Fibroblast of mammary gland (primary cell): ENCODE data around the gene TSPAN8.

Experiments used
- DNase-seq: peaks from one replicate; pipeline ENCODE4 v3.0.0-alpha.2; 2010; ENCODE audit warnings: low read depth
- H3K4me3 ChIP-seq: 2 replicates; pipeline ENCODE4 v1.5.1; 2011; ENCODE audit warnings: low read depth, mild to moderate bottlenecking, low read length, moderate library complexity; ENCODE audit not compliant: control insufficient read depth
- TF ChIP-seq, protein P1 (sequence below): conservative IDR thresholded peaks from 2 replicates; pipeline ENCODE4 v1.5.1; 2011; ENCODE audit warnings: low read depth, low read length, inconsistent platforms; ENCODE audit not compliant: control insufficient read depth, insufficient read depth

Gene TSPAN8

GRCh38 chr12:71142956-71143355 lies 14.8 kb downstream of the TSPAN8 start:
- H3K4me3 ChIP-seq = no peak overlapping the region
- TF ChIP-seq, protein P1, sequence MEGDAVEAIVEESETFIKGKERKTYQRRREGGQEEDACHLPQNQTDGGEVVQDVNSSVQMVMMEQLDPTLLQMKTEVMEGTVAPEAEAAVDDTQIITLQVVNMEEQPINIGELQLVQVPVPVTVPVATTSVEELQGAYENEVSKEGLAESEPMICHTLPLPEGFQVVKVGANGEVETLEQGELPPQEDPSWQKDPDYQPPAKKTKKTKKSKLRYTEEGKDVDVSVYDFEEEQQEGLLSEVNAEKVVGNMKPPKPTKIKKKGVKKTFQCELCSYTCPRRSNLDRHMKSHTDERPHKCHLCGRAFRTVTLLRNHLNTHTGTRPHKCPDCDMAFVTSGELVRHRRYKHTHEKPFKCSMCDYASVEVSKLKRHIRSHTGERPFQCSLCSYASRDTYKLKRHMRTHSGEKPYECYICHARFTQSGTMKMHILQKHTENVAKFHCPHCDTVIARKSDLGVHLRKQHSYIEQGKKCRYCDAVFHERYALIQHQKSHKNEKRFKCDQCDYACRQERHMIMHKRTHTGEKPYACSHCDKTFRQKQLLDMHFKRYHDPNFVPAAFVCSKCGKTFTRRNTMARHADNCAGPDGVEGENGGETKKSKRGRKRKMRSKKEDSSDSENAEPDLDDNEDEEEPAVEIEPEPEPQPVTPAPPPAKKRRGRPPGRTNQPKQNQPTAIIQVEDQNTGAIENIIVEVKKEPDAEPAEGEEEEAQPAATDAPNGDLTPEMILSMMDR = no peak
- DNase-seq = no peak

GRCh38 chr12:71142016-71142415 lies 15.8 kb downstream of the TSPAN8 start:
- TF ChIP-seq, protein P1 = no peak
- DNase-seq = peak; percentile 12

GRCh38 chr12:71141378-71141926 lies 16.3 kb downstream of the TSPAN8 start:
- TF ChIP-seq, protein P1 = no peak
- H3K4me3 ChIP-seq = no peak overlapping the region
- no peak for DNase-seq

More at GRCh38 chr12:71142016-71142415, 15.8 kb downstream of the TSPAN8 start:
- no peak overlapping the region for H3K4me3 ChIP-seq

DNA sequence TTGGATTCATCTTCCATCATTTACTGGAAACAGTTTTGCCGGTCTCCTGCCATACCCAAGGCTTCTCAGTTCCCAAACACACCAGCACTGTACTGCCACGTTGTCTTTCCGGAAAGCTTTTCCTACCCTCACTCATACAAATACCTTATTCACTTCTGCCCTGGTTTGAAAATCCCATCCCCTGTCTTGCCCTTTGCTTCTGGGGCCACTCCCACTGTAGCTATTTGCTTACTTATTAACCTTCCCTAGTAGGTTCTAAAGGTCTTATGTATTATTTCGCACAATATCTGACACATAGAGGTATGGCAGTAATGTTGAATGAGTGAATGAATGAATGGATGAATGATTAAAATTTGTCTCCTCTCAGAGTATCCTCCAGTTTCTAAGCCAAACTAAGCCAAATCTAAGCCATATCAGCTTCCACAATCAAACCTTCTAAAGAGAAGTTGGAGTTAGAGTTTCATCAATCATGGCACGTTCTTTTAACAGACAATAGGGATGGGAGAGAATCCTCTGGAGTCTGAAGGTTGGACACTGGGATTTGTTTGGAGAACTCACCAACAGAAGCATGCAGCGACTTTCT lies 18.6 kb downstream of the TSPAN8 start:
- no peak overlapping the region for H3K4me3 ChIP-seq
- TF ChIP-seq, protein P1 = no peak
- no peak for DNase-seq

DNA sequence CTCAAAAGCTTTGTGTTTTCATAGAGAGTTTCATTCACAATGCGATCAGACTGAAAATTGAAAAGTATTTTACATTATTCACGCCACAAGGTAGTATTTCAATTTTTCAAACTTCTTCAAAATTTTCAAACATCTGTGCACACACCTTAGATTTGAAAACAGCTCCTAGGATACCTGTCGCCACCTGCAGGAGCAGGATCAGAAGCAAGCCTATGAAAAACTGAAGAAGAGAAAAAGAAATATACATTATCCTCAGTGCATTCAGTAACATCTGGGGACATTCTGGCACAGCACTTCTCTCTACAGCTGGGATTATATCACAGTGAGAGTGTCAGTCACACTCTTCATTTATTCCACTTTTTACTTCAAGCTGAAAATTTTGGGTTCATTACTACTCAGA lies 19.8 kb downstream of the TSPAN8 start:
- TF ChIP-seq, protein P1 = no peak
- H3K4me3 ChIP-seq = no peak overlapping the region
- DNase-seq = no peak

DNA sequence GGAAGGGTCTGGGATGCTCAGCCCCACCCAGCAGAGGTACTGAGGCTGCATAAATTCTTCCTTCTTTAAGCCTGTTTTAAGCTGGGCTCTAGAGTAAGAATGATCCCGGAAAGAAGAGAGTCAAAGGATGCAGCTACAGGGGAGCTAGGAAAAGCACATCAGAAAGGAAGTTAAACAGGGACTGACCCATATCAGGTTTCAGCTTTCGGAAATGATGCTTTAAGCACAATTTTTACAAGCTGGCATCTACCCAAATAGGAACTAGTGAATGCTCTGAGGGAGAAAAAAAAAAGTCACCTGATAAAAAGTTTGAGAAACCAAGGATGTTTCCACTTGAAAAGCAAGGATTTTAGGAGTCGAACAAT lies 22.0 kb downstream of the TSPAN8 start:
- H3K4me3 ChIP-seq = no peak overlapping the region
- peak; percentile 29 for DNase-seq
- TF ChIP-seq, protein P1 = no peak

DNA sequence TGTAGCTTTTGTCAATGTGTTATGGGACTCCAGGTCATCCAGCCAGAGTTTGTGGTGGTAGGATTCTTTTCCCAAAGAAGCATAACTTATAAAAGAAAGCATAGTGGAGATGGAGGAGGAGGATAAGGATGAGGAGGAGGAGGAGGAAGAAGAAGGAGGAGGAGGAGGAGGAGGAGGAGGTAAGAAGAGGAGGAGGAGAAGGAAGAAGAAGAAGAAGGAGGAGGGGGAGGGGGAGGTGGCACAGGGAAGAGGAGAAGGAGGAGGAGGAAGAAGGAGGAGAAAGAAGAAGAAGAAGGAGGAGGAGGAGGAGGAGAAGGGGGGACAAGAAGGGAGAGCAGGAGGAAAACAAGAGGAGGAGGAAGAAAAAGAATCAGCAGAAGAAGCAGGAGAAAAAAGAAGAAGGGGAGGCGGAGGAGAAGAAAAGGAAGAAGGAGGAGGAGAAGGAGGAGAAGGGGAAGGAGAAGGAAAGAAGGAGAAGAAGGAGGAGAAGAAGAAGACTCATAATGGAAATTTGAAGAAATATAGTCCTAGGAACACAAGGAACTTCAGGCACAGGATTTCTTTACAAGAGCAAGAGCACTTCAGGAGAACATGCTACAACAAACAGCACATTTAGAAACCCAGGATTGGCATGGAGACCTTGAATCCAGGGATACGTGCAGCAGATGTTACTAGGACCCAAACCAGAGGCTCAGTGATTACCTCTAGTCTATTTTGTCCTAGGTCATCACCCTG lies 22.6 kb downstream of the TSPAN8 start:
- H3K4me3 ChIP-seq = no peak overlapping the region
- no peak for DNase-seq
- TF ChIP-seq, protein P1 = no peak
